Kidney epithelial cell (primary cell): ENCODE results near the gene PTGER1. TPM values are rescaled to one million over a fixed set of nuclear protein-coding genes. Genes with fewer than 3 reads are reported as not detected.

Experiments
- DNase-seq: peaks from one replicate; pipeline ENCODE4 v3.0.0-alpha.2; 2010; ENCODE audit warnings: low read depth
- H3K27me3 ChIP-seq: 2 replicates; pipeline ENCODE4 v1.6.0; 2011; ENCODE audit warnings: low read length; ENCODE audit not compliant: control insufficient read depth, insufficient read depth
- H3K36me3 ChIP-seq: 2 replicates; pipeline ENCODE4 v1.5.1; 2011; ENCODE audit warnings: low read length; ENCODE audit not compliant: control insufficient read depth, insufficient read depth
- H3K4me3 ChIP-seq: 2 replicates; pipeline ENCODE4 v1.5.1; 2011; ENCODE audit warnings: low read depth, mild to moderate bottlenecking, control low read depth, low read length
- CTCF ChIP-seq: IDR thresholded peaks from 2 replicates; pipeline ENCODE4 v1.5.1; 2011; ENCODE audit warnings: mild to moderate bottlenecking, moderate library complexity, low read length, control low read depth, inconsistent platforms; ENCODE audit not compliant: insufficient read depth, poor library complexity, severe bottlenecking
- total RNA-seq: library from RNA; depleted of rRNA; stranded (reverse); fragments of >200 nt; gene quantifications from 2 replicates; pipeline ENCODE4 v1.2.3, GENCODE V29; 2015

PTGER1 gene
- total RNA-seq, 1 donor from 2014 or later = 5.5 TPM

- Histone ChIP-seq H3K27me3 (no peaks in the 10 kb centered on the region), H3K4me3 (no peak overlapping the region), H3K36me3 (no peaks in the 10 kb centered on the region)
- no peak for TF ChIP-seq CTCF
- no peak for DNase-seq
These were observed 47.7 kb downstream of the PTGER1 start for GRCh38 chr19:14427461-14427860.

GRCh38 chr19:14425696-14426138 is 49.4 kb downstream of the PTGER1 start:
- DNase-seq = no peak
- no peaks in the 10 kb centered on the region for H3K27me3 ChIP-seq
- H3K36me3 ChIP-seq = no peaks in the 10 kb centered on the region
- no peak for TF ChIP-seq CTCF
- H3K4me3 ChIP-seq = no peak overlapping the region

Other genes with a start within 250 kb of the PTGER1 start
- 24.7 and 28.2 TPM in 2 replicates for gene ADGRE5, start 93.9 kb downstream of the PTGER1 start, total RNA-seq
- 96.4 and 111 TPM in 2 replicates for gene DDX39A, start 56.0 kb downstream of the PTGER1 start, total RNA-seq
- gene PKN1, start 42.0 kb downstream of the PTGER1 start, total RNA-seq = 230 and 256 TPM in 2 replicates
- gene GIPC1, start 20.8 kb upstream of the PTGER1 start, total RNA-seq = 188 and 222 TPM in 2 replicates
- 58.1 and 64.7 TPM in 2 replicates for gene DNAJB1, start 43.0 kb upstream of the PTGER1 start, total RNA-seq
- 52.8 and 55.0 TPM in 2 replicates for gene TECR, start 54.2 kb upstream of the PTGER1 start, total RNA-seq
- 350 and 363 TPM in 2 replicates for gene NDUFB7, start 96.7 kb upstream of the PTGER1 start, total RNA-seq
- 0.08 TPM in 1 of 2 replicates, not detected in the other for gene CLEC17A, start 107.7 kb upstream of the PTGER1 start, total RNA-seq
- not detected in 2 replicates for gene ADGRE3, start 199.5 kb upstream of the PTGER1 start, total RNA-seq
- 9.0 and 14.5 TPM in 2 replicates for gene ZNF333, start 214.7 kb upstream of the PTGER1 start, total RNA-seq